Neural cell (in vitro differentiated cells): ENCODE data around the gene TNFRSF19.

Experiments used
- EP300 ChIP-seq: fragments of 450-650 bp; conservative IDR thresholded peaks from 2 replicates; pipeline ENCODE4 v1.6.1; 2014; ENCODE audit warnings: antibody characterized with exemption, mild to moderate bottlenecking, moderate library complexity; ENCODE audit not compliant: poor library complexity, severe bottlenecking
- RAD21 ChIP-seq: fragments of 450-650 bp; conservative IDR thresholded peaks from 2 replicates; pipeline ENCODE4 v1.6.1; 2014; ENCODE audit warnings: antibody characterized with exemption, mild to moderate bottlenecking, moderate library complexity
- SMC3 ChIP-seq: fragments of 450-650 bp; conservative IDR thresholded peaks from 2 replicates; pipeline ENCODE4 v1.6.1; 2014; ENCODE audit warnings: antibody characterized with exemption, mild to moderate bottlenecking, moderate library complexity; ENCODE audit not compliant: poor library complexity
- TF ChIP-seq, protein P1 (sequence below): fragments of 450-650 bp; IDR thresholded peaks from 2 replicates; pipeline ENCODE4 v1.5.1; 2014; ENCODE audit warnings: antibody characterized with exemption, mild to moderate bottlenecking, moderate library complexity; ENCODE audit not compliant: poor library complexity, severe bottlenecking
- TF ChIP-seq, protein P2 (sequence below): IDR thresholded peaks from 2 replicates; pipeline ENCODE4 v1.6.1; 2012; ENCODE audit warnings: borderline replicate concordance

DNA sequence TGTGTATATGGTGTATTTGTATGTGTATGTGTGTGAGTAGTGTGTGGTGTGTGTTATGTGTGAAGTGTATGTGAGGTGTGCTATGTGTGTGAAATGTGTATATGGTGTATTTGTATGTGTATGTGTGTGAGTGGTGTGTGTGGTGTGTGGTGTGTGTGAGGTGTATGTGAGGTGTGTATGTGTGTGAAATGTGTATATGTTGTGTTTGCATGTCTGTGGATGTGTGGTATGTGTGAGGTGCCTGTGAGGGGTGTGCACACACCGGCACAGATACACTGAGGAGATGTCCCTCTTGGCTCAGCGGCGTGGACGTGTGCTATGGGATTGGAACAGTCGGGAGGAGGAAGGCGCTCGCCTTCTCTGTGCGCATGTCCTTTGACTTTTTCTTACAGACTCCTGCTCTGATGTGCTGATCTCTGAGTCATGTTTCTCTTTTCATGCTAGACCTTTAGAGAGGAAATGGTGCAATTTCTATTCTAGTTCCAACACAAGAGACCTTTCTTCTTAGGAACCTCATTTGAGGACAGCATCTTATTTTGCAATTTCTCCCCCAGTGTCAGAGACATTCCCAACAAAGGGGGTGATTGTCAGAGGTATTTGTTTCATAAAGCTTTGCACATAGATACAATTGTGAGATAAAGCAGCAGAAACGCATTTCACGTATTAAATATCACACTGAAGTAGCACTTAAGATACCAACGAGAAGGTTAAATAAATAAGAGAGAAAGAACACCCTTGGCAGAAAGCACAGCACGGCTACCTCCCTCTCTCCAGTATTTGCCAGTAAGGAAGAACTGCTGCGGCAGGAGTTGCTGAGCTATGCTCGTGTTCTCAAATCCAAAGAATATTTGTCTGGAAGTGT, 11.3 kb upstream of the TNFRSF19 start:
- TF ChIP-seq, protein P1, sequence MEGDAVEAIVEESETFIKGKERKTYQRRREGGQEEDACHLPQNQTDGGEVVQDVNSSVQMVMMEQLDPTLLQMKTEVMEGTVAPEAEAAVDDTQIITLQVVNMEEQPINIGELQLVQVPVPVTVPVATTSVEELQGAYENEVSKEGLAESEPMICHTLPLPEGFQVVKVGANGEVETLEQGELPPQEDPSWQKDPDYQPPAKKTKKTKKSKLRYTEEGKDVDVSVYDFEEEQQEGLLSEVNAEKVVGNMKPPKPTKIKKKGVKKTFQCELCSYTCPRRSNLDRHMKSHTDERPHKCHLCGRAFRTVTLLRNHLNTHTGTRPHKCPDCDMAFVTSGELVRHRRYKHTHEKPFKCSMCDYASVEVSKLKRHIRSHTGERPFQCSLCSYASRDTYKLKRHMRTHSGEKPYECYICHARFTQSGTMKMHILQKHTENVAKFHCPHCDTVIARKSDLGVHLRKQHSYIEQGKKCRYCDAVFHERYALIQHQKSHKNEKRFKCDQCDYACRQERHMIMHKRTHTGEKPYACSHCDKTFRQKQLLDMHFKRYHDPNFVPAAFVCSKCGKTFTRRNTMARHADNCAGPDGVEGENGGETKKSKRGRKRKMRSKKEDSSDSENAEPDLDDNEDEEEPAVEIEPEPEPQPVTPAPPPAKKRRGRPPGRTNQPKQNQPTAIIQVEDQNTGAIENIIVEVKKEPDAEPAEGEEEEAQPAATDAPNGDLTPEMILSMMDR = no peak
- TF ChIP-seq RAD21 (no peak), EP300 (no peak), SMC3 (no peak)
- TF ChIP-seq, protein P2, sequence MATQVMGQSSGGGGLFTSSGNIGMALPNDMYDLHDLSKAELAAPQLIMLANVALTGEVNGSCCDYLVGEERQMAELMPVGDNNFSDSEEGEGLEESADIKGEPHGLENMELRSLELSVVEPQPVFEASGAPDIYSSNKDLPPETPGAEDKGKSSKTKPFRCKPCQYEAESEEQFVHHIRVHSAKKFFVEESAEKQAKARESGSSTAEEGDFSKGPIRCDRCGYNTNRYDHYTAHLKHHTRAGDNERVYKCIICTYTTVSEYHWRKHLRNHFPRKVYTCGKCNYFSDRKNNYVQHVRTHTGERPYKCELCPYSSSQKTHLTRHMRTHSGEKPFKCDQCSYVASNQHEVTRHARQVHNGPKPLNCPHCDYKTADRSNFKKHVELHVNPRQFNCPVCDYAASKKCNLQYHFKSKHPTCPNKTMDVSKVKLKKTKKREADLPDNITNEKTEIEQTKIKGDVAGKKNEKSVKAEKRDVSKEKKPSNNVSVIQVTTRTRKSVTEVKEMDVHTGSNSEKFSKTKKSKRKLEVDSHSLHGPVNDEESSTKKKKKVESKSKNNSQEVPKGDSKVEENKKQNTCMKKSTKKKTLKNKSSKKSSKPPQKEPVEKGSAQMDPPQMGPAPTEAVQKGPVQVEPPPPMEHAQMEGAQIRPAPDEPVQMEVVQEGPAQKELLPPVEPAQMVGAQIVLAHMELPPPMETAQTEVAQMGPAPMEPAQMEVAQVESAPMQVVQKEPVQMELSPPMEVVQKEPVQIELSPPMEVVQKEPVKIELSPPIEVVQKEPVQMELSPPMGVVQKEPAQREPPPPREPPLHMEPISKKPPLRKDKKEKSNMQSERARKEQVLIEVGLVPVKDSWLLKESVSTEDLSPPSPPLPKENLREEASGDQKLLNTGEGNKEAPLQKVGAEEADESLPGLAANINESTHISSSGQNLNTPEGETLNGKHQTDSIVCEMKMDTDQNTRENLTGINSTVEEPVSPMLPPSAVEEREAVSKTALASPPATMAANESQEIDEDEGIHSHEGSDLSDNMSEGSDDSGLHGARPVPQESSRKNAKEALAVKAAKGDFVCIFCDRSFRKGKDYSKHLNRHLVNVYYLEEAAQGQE = no peak
